HCT116 (cell line): ENCODE measurements around the gene ONECUT3. TPM values are rescaled to one million over a fixed set of nuclear protein-coding genes. Genes with fewer than 3 reads are reported as not detected.

Experiments
- ATAC-seq: fragments of 200-7000 bp; cut with Tn5 transposase; 2 replicates; pipeline ENCODE4 v1.9.1; 2020; ENCODE audit warnings: mild to moderate bottlenecking, moderate library complexity
- BruUV-seq: library from RNA; stranded (reverse); fragments of 400-500 nt; replicated peaks from 2 replicates; lab custom pipeline; 2021; lab: Mats Ljungman, UMichigan
- CTCF ChIA-PET: fragments of 300-600 bp; sonication (Branson Sonifier 250); formaldehyde crosslinking; loops from one replicate; lab custom pipeline; 2021; ENCODE audit warnings: antibody characterized with exemption; lab: Charles Lee
- POLR2A ChIA-PET: fragments of 300-600, 350-600 bp; sonication (Branson Sonifier 250); formaldehyde crosslinking; loops from one replicate; lab custom pipeline; 2021; ENCODE audit warnings: antibody characterized with exemption; lab: Charles Lee
- RAD21 ChIA-PET, 2 experiments: fragments of 300-600 bp; sonication (Branson Sonifier 250); formaldehyde crosslinking; loops; one replicate each; lab custom pipeline; 2023; ENCODE audit warnings: low total read pairs in 2 of 2; ENCODE audit not compliant: uncharacterized antibody in 2 of 2, unreplicated experiment in 2 of 2, low non-redundant PET in 1 of 2; lab: Charles Lee
- DNase-seq: peaks from one replicate; pipeline ENCODE4 v3.0.0-alpha.2; 2010; ENCODE audit warnings: low read depth, low spot score
- H2AFZ ChIP-seq: fragments of 200-600 bp; shearing (Covaris generic), sonication (generic); 2 replicates; pipeline ENCODE4 v1.6.1; 2017; ENCODE audit warnings: low read depth, mixed run types, mixed read lengths, antibody characterized with exemption, low read length; ENCODE audit not compliant: poor library complexity, severe bottlenecking
- H3K27ac ChIP-seq: 2 replicates; pipeline ENCODE4 v1.5.1; 2012; ENCODE audit warnings: low read depth, low read length
- H3K27me3 ChIP-seq: fragments of 200-600 bp; sonication (generic); 2 replicates; pipeline ENCODE4 v1.6.1; 2016; ENCODE audit warnings: mixed run types, low read length, mixed read lengths; ENCODE audit not compliant: insufficient read depth
- H3K36me3 ChIP-seq, 2 experiments: fragments of 200-500 bp in 1 of 2; fragments of 200-600 bp in 1 of 2; sonication (Bioruptor generic) in 1 of 2; sonication (generic) in 1 of 2; 2 replicates each; pipeline versions ENCODE4 v1.5.1 to v1.6.1; 2014 to 2016; ENCODE audit warnings: low read length in 2 of 2, inconsistent platforms in 1 of 2, mixed read lengths in 1 of 2, mixed run types in 1 of 2; ENCODE audit not compliant: insufficient read depth in 2 of 2, control insufficient read depth in 1 of 2
- H3K4me1 ChIP-seq, 2 experiments: fragments of 200-600 bp in 1 of 2; sonication (generic) in 1 of 2; 2 replicates each; pipeline versions ENCODE4 v1.5.1 to v1.6.1; 2012 to 2017; ENCODE audit warnings: low read length in 2 of 2, inconsistent platforms in 1 of 2, mild to moderate bottlenecking in 1 of 2, mixed read lengths in 1 of 2, mixed run types in 1 of 2, moderate library complexity in 1 of 2; ENCODE audit not compliant: insufficient read depth in 2 of 2, control insufficient read depth in 1 of 2
- H3K4me2 ChIP-seq: fragments of 200-600 bp; sonication (generic); 2 replicates; pipeline ENCODE4 v1.6.1; 2017; ENCODE audit warnings: mixed run types, low read length, mixed read lengths
- H3K4me3 ChIP-seq, 2 experiments: fragments of 200-600 bp in 1 of 2; sonication (generic) in 1 of 2; replicated peaks in 1 of 2; 2 replicates each; pipeline ENCODE4 v1.5.1; 2011 to 2016; ENCODE audit warnings: low read length in 2 of 2, control low read depth in 1 of 2, low read depth in 1 of 2, mild to moderate bottlenecking in 1 of 2, mixed read lengths in 1 of 2, mixed run types in 1 of 2
- H3K79me2 ChIP-seq: fragments of 200-600 bp; sonication (generic); 2 replicates; pipeline ENCODE4 v1.6.1; 2017; ENCODE audit warnings: mild to moderate bottlenecking, mixed run types, low read length, moderate library complexity, mixed read lengths; ENCODE audit not compliant: insufficient read depth
- H3K9ac ChIP-seq: fragments of 200-600 bp; sonication (generic); 2 replicates; pipeline ENCODE4 v1.6.1; 2016; ENCODE audit warnings: low read length, mixed read lengths
- H3K9me2 ChIP-seq: fragments of 200-600 bp; sonication (generic), shearing (Covaris generic); 2 replicates; pipeline ENCODE4 v1.6.1; 2017; ENCODE audit warnings: mixed run types, mild to moderate bottlenecking, moderate library complexity; ENCODE audit not compliant: insufficient read depth
- H3K9me3 ChIP-seq, 2 experiments: fragments of 200-500 bp in 1 of 2; fragments of 200-600 bp in 1 of 2; sonication (Bioruptor generic) in 1 of 2; sonication (generic) in 1 of 2; 2 replicates each; pipeline ENCODE4 v1.6.1; 2014 to 2017; ENCODE audit warnings: low read length in 2 of 2, mixed read lengths in 2 of 2, inconsistent platforms in 1 of 2, low read depth in 1 of 2, mild to moderate bottlenecking in 1 of 2, mixed run types in 1 of 2, moderate library complexity in 1 of 2; ENCODE audit not compliant: control insufficient read depth in 1 of 2, insufficient read depth in 1 of 2
- H4K20me1 ChIP-seq: fragments of 200-600 bp; sonication (generic), shearing (Covaris generic); 2 replicates; pipeline ENCODE4 v1.6.1; 2017; ENCODE audit warnings: mixed run types, mild to moderate bottlenecking, moderate library complexity; ENCODE audit not compliant: insufficient read depth
- CBX3 ChIP-seq: IDR thresholded peaks from 2 replicates; pipeline ENCODE4 v1.6.1; 2012; ENCODE audit warnings: low read depth
- CEBPB ChIP-seq: IDR thresholded peaks from 2 replicates; pipeline ENCODE4 v1.6.1; 2012; ENCODE audit warnings: low read depth
- EZH2 ChIP-seq: fragments of 200-600 bp; sonication (generic); IDR thresholded peaks from 2 replicates; pipeline ENCODE4 v1.6.1; 2017; ENCODE audit warnings: antibody characterized with exemption, mixed run types
- FOSL1 ChIP-seq: IDR thresholded peaks from 2 replicates; pipeline ENCODE4 v1.6.1; 2012; ENCODE audit warnings: low read depth
- RAD21 ChIP-seq: IDR thresholded peaks from 2 replicates; pipeline ENCODE4 v1.6.1; 2012; ENCODE audit warnings: low read depth, mild to moderate bottlenecking
- SIN3A ChIP-seq: IDR thresholded peaks from 2 replicates; pipeline ENCODE4 v1.6.1; 2012; ENCODE audit warnings: low read depth
- SRF ChIP-seq: IDR thresholded peaks from 2 replicates; pipeline ENCODE4 v1.6.1; 2012; ENCODE audit warnings: low read depth
- YY1 ChIP-seq: IDR thresholded peaks from 2 replicates; pipeline ENCODE4 v1.6.1; 2011; ENCODE audit warnings: low read length, low read depth, moderate library complexity, mild to moderate bottlenecking; ENCODE audit not compliant: insufficient replicate concordance; ENCODE audit errors: extremely low read depth
- ZBTB33 ChIP-seq: IDR thresholded peaks from 2 replicates; pipeline ENCODE4 v1.6.1; 2011; ENCODE audit warnings: mild to moderate bottlenecking, low read length, moderate library complexity; ENCODE audit not compliant: insufficient replicate concordance; ENCODE audit errors: extremely low read depth
- intact Hi-C: fragments of 100-400 bp; cut with micrococcal nuclease; formaldehyde crosslinking; loops from 2 replicates; pipeline ENCODE4 v1.10.0; 2022
- total RNA-seq: library from RNA; stranded (reverse); gene quantifications from one replicate; pipeline ENCODE4 v1.2.1, GENCODE V29; 2021; ENCODE audit not compliant: unreplicated experiment

The ONECUT3 gene
- total RNA-seq, 1 experiment from 2014 or later: 22.1 TPM

GRCh38 chr19:1730157-1730556, 23.1 kb upstream of the ONECUT3 start:
- no peaks in the 10 kb centered on the region for H3K79me2 ChIP-seq
- POLR2A ChIA-PET: interaction anchor here (1.1 kb wide), 1 partner anchor 17 kb away, joined by 3 read pairs; no protein-coding TSS in a partner anchor

GRCh38 chr19:1734321-1734966, 18.9 kb upstream of the ONECUT3 start:
- Histone ChIP-seq H4K20me1 (no peaks in the 10 kb centered on the region), H3K27me3 (no peaks in the 10 kb centered on the region), H3K79me2 (no peaks in the 10 kb centered on the region), H2AFZ (no peak overlapping the region), H3K36me3 (no peaks in the 10 kb centered on the region), H3K9me2 (no peaks in the 10 kb centered on the region), H3K9me3 (no peaks in the 10 kb centered on the region), H3K9ac (no peak overlapping the region), H3K4me2 (no peak overlapping the region), H3K4me3 (no peak overlapping the region), H3K4me1 (no peaks in the 10 kb centered on the region), H3K27ac (no peak overlapping the region)
- DNase-seq: no peak
- ATAC-seq: no peak
- intact Hi-C loops: no loop called here
- BruUV-seq: no TSS peak
- ChIA-PET CTCF (no interaction called here), RAD21 (no interaction called here), POLR2A (interaction anchor here (1.1 to 3.2 kb wide), 2 partner anchors 12 to 57 kb away, joined by 3 to 12 read pairs; no protein-coding TSS in a partner anchor)
- TF ChIP-seq CEBPB (no peak), YY1 (no peak), EZH2 (no peak), SRF (no peak), FOSL1 (no peak), CBX3 (no peak), ZBTB33 (no peak)

More at GRCh38 chr19:1730157-1730556, 23.1 kb upstream of the ONECUT3 start:
- no peak overlapping the region for H2AFZ ChIP-seq
- H3K4me2 ChIP-seq: no peak overlapping the region
- no peak overlapping the region for H3K4me3 ChIP-seq
- DNase-seq: no peak
- BruUV-seq: no TSS peak
- no peak overlapping the region for H3K27ac ChIP-seq
- TF ChIP-seq SIN3A: no peak
- TF ChIP-seq RAD21: no peak
- TF ChIP-seq, all 23 proteins: peak for 0
- H3K36me3 ChIP-seq: no peaks in the 10 kb centered on the region
- no peak for ATAC-seq
- H3K9ac ChIP-seq: no peak overlapping the region
- H3K4me1 ChIP-seq: peaks cover 7 to 12% of the 10 kb centered on the region in 2 experiments
- H3K9me2 ChIP-seq: no peaks in the 10 kb centered on the region
- RAD21 ChIA-PET: no interaction called here
- no peaks in the 10 kb centered on the region for H3K27me3 ChIP-seq
- no peaks in the 10 kb centered on the region for H3K9me3 ChIP-seq
- H4K20me1 ChIP-seq: no peaks in the 10 kb centered on the region
- CTCF ChIA-PET: no interaction called here
- intact Hi-C loops: no loop called here
